Activated CD4-positive, alpha-beta T cell treated with anti-CD3 and anti-CD28 coated beads, Interleukin-2, amount 50 U/mL, for 4 hours (primary cell): ENCODE data around the gene MFSD8.
"Not testable (repeated sequence)": the region's sequence is repeated elsewhere in the genome, so short reads cannot be mapped to it uniquely, and the experiment has no call there.

Experiments used
- DNase-seq, 2 experiments: peaks; one replicate each; pipeline ENCODE4 v3.0.0-alpha.2; 2020

Gene MFSD8, protein sequence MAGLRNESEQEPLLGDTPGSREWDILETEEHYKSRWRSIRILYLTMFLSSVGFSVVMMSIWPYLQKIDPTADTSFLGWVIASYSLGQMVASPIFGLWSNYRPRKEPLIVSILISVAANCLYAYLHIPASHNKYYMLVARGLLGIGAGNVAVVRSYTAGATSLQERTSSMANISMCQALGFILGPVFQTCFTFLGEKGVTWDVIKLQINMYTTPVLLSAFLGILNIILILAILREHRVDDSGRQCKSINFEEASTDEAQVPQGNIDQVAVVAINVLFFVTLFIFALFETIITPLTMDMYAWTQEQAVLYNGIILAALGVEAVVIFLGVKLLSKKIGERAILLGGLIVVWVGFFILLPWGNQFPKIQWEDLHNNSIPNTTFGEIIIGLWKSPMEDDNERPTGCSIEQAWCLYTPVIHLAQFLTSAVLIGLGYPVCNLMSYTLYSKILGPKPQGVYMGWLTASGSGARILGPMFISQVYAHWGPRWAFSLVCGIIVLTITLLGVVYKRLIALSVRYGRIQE

DNA sequence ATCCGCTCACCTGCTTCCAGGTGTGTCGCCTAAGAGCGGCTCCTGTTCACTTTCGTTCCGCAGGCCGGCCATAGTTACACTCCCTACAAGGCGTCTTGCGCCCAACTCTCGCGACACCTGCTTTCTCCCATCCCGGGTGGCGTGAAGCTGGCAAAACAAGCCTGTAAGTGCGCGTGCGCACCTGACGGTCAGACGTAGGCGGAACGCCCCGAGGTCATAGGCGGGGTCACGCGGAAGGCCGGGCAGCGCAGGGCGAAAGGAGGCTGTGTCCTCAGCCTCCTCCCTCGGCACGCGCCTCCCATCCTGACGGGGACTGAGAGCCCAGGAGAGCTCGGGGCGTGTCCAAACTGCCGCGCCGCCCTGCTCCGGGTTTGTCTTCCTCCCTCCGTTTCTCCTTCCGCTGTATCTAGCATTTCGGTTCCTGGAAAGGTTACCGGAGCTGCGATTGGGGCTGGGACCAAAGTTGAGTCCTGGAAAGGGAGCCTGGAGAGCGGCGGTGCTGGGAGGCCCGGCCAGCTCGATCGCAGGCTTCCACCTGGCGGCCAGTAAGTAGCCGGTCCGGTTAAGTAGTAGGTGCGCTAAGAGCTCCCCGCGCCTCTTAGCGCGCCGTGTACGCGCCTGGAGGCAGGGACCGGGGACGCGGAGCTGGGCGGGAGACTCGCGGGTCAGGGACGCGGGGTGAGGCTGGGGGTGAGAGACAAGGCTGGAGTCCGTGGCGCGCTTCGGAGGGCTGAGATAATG is at the start of gene MFSD8, which contains the start of gene ABHD18:
Gene MFSD8, minus strand, starts transcription at position 112 of the 741 bp plus-strand sequence. Its CDS starts 40 bp downstream, at position 72.
Gene ABHD18, plus strand, starts transcription at position 345 of the 741 bp plus-strand sequence. CDS start 17,550 bp downstream, outside the sequence.
- peak; percentile 98 to 99 for DNase-seq

DNA sequence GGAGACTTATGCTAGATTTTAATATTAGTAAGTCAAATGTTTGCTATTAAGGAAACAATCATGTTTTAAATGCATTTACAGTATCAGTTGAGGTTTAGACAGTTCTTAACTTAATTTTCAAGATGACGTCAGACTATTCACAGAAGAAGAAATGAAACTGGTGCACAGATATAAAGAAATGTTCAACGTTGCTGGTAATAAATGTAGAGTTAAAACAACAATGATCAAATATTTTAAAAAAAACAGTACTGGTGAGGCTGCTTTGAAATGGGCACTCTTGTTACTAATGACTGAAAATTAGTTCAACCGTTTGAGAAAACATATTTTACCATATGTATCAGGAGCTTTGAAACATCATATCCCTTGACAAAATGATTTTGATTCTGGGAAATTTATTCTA is 44.5 kb upstream of the MFSD8 start:
- no peak for DNase-seq

DNA sequence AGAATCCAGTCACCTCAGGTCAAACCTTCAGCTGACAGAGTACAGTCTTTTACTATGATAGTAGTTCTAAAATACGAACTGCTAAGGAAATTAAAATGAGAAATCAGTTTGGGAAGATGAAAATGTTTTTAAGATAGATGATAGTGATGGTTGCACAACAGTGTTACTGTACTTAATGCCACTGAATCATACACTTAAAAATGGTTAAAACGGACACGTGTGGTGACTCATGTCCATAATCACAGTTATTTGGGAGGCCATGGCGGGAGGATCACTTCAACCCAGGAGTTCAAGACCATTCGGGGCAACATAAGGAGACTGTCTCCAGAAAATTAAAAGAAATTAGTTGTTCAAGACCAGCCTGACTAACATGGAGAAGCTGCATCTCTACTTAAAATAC is 41.6 kb upstream of the MFSD8 start:
- no peak for DNase-seq

DNA sequence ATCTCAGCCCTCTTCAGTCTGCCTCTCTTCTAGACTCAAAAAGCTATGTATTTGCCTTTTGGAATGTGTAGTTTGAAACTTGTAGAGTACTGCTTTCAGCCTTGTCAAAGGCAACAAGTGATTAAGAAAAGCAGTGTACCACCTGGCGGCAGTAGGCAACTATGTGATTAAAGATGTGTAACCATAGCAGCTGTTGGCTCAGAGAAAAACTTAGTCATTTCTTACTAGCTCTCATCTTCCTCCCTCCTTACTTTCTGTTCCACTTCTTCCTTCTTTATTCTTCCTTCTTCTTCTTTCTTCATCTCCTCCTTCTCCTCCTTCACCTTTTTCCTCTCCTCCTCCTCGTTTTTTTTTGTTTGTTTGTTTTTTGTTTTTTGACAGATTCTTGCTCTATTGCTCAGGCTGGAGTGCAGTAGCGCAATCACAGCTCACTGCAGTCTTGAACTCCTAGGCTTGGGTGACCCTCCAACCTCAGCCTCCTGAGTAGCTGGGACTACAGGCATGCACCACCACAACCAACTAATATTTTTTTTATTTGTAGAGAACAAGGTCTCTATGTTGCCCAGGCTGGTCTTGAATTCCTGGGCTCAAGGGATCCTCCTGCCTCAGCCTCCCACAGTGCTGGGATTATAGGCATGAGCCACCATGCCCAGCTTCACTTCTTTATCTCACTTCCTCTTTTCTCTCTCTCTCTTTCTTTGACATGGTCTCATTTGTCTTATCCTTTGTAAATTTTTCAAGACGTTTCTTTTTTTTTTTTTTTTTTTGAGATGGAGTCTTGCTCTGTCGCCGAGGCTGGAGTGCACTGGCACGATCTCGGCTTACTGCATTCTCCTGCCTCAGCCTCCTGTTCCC is 32.8 kb upstream of the MFSD8 start:
- peak; percentile 1 to 7 for DNase-seq

DNA sequence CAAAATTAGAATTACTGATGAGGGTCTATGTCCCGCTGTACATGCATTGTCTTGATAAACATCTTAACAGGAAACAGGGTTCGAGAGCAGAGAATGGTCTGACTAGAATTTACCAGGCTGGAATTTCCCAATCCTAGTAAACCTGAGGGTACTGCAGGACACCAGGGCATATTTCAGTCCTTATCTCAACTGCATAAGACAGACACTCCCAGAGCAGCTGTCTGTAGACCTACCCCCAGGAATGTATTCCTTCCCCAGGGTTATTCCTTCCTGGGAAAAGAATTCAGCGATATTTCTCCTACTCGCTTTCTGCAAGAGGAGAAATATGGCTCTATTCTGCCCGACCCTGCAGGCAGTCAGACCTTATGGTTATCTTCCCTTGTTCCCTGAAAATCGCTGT is 31.5 kb upstream of the MFSD8 start:
- not testable (repeated sequence) for DNase-seq

DNA sequence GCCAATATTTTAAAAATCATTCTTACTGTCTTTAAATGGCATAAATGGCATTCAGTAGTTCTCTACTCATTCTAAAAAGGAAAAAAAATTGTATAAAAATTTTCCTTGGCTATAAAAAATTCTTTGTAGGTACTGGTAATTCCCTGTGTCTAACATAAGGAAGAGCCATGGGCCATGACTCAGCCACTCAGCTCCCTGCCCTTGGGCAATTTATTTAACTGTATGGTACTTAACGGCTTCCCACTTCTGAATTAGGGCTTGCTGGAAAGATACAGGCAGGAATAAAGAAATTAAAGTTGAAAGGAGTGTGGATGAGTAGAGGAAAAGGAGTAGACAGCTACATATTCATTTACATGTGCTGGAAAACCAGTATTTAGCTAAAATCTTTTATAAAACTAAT is 30.8 kb upstream of the MFSD8 start:
- DNase-seq: no peak

DNA sequence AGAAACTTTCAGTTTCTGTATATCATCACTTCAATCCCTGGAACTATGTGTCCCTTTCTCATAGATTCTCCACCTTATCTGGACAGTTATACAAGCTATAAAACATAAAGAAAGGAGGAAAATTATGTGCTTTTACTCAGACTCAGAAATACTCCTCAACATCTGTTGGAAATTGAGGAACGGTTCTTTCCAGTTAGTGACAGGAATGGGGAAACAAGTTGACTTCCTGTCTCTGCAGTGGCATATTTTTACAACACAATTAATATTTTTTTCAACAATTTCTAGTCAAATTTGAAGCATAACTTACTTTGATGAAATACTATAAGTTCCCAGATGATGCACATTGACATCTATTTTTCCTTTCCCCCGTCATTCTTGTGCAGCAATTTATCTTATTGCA is 28.2 kb upstream of the MFSD8 start:
- DNase-seq: no peak

DNA sequence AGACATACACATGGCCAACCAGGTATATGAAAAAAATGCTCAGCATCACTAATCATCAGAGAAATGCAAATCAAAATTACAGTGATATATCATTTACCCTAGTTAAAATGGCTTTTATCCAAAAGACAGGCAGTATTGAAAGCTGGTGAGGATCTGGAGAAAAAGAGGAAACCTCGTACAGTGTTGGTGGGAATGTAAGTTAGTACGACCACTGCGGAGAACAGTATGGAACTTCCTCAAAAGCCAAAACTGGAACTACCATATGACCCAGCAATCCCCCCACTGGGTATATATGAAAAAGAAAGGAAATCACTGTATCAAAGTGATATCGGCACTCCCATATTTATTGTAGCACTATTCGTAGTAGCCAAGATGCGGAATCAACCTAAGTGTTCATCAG is 23.7 kb upstream of the MFSD8 start:
- no peak for DNase-seq

DNA sequence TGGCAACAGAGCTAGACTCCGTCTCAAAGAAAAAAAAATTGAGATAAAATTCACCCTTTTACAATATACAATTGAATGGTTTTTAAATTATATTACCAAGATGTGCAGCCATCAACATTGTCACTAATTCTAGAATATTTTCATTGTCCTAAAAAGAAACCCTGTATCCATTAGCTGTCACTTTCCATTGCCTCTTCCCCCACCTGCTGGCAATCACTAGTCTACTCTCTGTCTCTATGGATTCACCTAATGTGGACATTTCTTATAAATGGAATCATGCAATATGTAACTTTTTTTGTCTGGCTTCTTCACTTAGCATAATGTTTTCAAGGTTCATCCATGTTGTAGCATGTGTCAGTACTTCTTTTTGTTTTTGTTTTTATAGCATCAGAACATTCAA is 21.0 kb upstream of the MFSD8 start:
- DNase-seq: no peak

DNA sequence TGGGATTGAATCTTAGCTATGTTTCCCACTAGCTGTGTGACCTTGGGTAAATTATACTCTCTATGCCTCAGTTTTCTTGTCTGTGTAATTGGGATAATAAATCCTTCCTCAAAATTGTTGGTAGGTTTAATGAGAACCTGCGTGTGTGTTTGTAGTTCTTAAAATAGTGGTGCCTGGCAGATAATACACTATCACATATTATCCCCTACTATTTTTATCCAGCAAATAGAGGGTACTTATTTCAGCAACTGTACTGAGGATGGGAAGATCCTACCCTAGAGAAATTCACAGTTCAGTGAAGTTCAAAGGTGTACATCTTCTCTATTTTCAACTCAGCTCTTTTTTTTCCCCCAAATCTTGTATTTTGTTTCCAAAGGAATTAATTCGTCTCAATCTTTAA is 17.5 kb upstream of the MFSD8 start:
- DNase-seq: no peak

DNA sequence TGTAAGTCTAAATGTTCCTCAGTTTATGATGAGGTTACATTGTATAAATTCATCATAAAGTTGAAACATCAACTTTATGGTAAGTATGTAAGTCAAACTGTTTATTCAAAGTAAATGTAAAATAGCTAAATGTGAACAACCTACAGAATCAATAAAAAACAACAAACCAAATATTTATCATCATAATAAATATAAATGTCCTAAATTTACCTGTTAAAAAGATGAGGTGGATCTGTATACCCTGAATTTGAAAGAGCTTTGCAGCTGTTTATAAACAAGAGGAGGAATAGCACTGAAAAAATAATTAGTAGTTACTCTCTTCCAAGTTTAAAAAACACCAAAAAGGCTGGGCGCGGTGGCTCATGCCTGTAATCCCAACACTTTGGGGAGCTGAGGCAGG is 14.0 kb upstream of the MFSD8 start:
- no peak for DNase-seq

DNA sequence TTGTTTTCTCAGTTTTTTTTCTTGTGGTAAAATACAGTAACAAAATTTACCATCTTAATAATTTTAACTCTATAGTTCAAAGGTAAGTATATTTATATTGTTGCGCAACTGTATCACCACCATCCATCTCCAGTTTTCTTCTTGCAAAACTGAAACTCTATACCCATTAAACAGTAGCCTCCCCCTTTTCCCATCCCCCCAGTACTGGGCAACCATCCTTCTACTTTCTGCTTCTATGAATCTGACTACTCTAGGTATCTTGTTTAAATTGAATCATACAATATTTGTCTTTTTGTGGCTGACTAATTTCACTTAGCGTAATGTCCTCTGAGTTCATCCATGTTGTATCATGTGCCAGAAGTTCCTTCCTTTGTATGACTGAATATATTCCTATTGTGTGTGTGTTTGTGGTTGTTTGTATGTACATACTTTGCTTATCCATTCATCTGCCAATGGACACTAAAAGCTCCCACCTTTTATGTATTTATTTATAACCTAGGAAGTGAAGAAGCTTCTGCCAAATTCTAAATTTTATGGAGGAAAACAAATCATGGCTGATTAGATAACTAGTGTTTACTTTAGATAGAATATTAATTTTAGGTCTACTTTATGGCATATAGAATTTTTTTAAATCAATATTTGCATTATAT is 10.3 kb upstream of the MFSD8 start:
- no peak for DNase-seq

DNA sequence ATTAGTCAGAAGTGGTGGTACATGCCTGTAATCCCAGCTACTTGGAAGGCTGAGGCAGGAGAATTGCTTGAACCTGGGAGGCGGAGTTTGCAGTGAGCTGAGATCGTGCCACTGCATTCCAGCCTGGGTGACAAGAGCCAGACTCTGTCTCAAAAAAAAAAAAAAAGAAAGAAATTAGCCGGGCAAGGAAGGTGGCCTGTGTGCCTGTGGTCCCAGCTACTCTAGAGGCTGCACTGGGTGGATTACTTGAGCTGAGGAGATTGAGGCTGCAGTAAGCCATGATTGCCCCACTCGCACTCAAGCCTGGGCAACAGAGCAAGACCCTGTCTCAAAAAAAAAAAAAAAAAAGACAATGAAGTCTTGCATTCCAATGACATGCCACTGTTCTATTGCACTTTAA is 6.0 kb upstream of the MFSD8 start:
- not testable (repeated sequence) for DNase-seq

DNA sequence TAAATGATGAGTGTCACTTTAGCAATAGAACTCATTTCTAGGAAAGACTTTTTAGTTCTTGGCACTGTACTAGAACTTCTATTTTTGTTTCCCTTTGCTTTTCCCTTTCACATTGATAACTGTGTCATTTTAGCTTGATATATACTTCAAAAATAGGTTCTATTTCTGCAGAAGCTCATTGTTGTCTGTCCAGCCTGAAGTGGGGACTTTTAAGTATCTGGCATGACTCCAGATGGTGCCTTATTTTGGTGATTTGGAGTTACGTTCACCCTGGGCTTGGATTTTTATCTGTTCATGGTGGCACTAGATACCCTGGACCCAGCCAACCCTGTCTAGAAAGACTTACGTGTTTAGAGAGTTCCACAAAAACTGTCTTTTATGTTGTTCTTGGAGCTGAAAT is 3.6 kb upstream of the MFSD8 start:
- DNase-seq: no peak

DNA sequence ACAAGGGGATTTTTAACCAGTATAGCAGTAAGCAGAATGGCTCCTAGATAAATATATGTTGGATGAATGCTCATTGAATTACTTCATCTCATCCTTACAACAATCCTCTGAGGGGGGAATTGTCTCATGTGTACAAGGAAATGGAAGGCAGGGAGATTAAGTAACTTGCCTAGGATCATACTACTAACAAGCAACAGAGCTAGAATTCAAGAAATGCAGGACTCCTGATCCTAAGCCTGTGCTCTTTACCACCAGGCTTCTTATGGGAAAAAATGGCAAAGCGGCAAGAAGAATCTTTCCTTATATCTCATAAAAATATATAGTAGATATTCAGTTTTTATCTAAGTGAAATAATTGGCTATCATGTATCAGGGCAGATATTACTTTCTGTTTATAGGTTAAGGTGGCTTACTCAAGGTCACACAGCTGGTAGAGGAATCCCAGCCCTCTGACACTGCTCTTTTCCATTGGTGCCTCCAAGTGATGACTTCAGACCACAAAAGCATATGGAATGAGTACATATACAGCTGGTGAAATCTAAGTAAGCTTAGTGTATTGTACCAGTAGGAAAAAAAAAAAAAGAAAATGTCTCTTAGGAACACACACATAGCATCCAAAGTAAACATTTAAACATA is 2.3 kb upstream of the MFSD8 start:
- no peak for DNase-seq

DNA sequence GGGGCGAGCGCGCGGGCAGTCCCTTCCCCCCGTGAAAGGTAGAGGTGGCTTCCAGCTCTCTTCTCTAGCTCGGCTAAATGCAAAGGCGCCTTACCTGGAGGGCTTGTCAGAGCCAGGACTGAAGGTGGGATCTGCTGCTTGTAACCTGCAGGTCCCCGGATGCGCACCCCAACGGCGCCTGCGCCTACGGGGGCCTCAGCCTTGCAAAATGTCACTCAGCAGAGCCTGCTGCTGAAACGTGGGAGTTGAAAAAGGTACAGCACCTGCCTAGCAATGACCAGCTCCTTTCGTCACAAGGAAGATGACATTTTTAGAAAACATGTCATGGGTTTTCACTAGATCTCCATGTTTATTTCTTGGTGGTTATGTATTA is 816 bp upstream of the MFSD8 start:
- DNase-seq: peak; percentile 65 to 67

DNA sequence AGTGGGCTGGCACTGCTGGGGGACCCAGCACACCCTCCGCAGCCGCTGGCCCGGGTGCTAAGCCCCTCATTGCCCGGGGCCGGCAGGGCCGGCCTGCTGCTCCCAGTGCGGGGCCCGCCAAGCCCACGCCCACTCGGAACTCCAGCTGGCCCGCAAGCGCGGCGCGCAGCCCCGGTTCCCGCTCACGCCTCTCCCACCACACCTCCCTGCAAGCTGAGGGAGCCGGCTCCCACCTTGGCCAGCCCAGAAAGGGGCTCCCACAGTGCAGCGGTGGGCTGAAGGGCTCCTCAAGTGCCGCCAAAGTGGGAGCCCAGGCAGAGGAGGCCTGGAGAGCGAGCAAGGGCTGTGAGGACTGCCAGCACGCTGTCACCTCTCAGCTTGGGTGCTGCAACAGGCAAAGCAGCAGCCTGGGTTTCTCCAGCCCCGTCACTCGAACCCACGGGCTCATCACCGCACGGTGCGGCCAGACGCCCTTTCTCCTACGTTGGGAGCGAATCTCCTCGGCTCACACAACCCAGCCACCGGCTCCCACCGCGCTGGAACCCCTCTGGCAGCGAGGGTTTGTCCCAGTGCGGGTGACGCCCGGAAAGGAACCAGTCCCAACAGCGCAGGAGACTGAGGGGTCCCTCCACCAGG is 429 bp downstream of the MFSD8 start:
- DNase-seq: not testable (repeated sequence)

DNA sequence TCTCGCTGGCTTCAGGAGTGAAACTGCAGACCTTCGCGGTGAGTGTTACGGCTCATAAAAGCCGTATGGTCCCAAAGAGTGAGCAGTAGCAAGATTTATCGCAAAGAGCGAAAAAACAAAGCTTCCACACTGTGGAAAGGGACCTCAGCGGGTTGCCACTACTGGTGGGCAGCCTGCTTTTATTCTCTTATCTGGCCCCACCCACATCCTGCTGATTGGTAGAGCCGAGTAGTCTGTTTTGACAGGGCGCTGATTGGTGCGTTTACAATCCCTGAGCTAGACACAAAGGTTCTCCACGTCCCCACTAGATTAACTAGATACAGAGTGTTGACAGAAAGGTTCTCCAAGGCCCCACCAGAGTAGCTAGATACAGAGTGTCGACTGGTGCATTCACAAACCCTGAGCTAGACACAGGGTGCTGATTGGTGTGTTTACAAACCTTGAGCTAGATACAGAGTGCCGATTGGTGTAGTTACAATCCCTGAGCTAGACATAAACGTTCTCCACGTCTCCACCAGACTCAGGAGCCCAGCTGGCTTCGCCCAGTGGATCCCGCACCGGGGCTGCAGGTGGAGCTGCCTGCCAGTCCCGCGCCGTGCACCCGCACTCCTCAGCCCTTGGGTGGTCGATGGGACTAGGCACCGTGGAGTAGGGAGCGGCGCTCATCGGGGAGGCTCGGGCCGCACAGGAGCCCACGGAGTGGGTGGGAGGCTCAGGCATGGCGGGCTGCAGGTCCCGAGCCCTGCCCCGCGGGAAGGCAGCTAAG is 1.2 kb downstream of the MFSD8 start:
- not testable (repeated sequence) for DNase-seq

DNA sequence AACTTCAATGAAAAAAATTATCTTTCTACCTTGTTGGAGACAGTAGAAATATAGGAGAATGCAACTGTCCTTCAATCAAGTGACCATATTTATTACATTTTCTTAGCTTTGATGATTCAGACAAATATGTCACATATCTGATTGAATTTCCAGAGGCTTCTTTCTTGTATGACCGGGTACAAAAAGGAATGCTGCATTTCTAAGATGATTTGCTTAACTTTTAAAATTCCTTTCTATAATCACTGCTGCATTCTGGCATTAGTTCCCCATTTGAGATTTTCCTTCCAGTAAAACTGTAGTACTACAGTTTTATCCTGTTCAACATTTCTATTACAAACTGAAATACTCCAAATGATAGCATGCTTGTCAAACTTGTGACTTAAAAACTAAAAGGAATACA is 5.2 kb downstream of the MFSD8 start:
- no peak for DNase-seq

DNA sequence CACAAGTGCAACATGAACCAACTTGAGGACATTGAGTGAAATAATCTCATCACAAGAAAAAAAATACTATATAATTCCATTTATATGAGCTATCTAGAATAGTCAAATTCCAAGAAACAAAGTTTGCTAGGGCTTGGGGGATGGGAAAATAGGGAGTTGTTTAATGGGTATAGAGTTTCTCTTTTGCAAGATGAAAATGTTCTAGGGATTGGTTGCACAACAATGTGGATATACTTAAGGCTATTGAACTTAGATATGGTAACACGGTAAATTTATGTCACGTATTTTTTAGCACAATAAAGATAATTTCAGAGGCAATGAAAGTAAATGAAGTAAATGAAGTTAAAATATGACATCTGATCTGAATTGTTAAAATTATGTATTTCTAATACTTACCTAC is 7.9 kb downstream of the MFSD8 start:
- no peak for DNase-seq

DNA sequence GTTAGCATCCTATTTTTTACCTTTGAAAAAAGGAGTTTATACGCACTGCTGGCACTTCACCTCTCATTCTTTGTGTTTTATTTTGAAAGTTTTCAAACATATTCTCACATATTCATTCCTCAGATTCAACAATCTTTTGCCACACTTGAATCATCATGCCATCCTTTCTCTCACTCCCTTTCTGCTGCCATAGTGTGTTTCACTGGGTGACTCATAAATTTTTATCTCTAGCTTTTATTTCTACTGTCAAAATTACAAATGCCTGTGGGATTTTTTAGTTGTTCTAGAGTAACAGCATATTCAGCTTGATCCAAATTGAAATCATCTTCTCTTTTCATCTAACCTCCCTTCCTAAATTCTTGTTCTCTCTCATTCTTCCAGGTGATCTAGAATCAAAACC is 28.0 kb downstream of the MFSD8 start:
- DNase-seq: no peak
